Tibial nerve (tissue), 4 donors: ENCODE results near the gene ATIC. TPM values are rescaled to one million over a fixed set of nuclear protein-coding genes. Genes with fewer than 3 reads are reported as not detected.

ENCODE experiments used
- DNase-seq, 2 donors: peaks; one replicate each; pipeline ENCODE4 v3.0.0-alpha.2; 2019; ENCODE audit warnings: low spot score in 2 of 2
- H3K27ac ChIP-seq, 4 donors: fragments of 200-600 bp; sonication (generic) in 3 of 4; one replicate each; pipeline ENCODE4 v1.5.1; 2017 to 2019; ENCODE audit warnings: mild to moderate bottlenecking in 1 of 4
- H3K27me3 ChIP-seq, 2 donors: fragments of 200-600 bp; sonication (generic) in 1 of 2; one replicate each; pipeline versions ENCODE4 v1.5.1 to v1.6.0; 2017 to 2019
- H3K36me3 ChIP-seq, 3 donors: fragments of 200-600 bp; sonication (generic); one replicate each; pipeline ENCODE4 v1.5.1; 2018 to 2019
- H3K4me1 ChIP-seq, 4 donors: fragments of 200-600 bp; sonication (generic) in 3 of 4; one replicate each; pipeline ENCODE4 v1.5.1; 2017 to 2019
- H3K4me3 ChIP-seq, 4 donors: fragments of 200-600 bp; sonication (generic) in 3 of 4; one replicate each; pipeline ENCODE4 v1.5.1; 2017 to 2019; ENCODE audit warnings: mild to moderate bottlenecking in 1 of 4, moderate library complexity in 1 of 4
- H3K9me3 ChIP-seq, 4 donors: fragments of 200-600 bp; sonication (generic) in 3 of 4; one replicate each; pipeline ENCODE4 v1.5.1; 2017 to 2019
- CTCF ChIP-seq, 5 experiments: fragments of 200-600 bp in 3 of 5; fragments of 450-650 bp in 2 of 5; sonication (generic) in 3 of 5; IDR thresholded peaks; one replicate each; pipeline ENCODE4 v1.5.1; 2016 to 2019; ENCODE audit warnings: antibody characterized with exemption in 5 of 5, mild to moderate bottlenecking in 3 of 5, moderate library complexity in 2 of 5
- EP300 ChIP-seq, 2 donors: sonication (generic); formaldehyde crosslinking; IDR thresholded peaks; one replicate each; pipeline ENCODE4 v1.6.1; 2017; ENCODE audit warnings: antibody characterized with exemption in 2 of 2, mild to moderate bottlenecking in 1 of 2
- POLR2A ChIP-seq, 2 donors: fragments of 450-650 bp; IDR thresholded peaks; one replicate each; pipeline ENCODE4 v1.6.1; 2017; ENCODE audit warnings: antibody characterized with exemption in 2 of 2, mild to moderate bottlenecking in 2 of 2, moderate library complexity in 2 of 2
- WGBS, 2 donors: methylation state at CpG; one replicate each; pipeline ENCODE4 v1.1.5; 2018; 5-methylcytosine and 5-hydroxymethylcytosine counted together
- total RNA-seq, 4 donors: library from RNA; depleted of rRNA; stranded (reverse); fragments of >200 nt; gene quantifications; one replicate each; pipeline ENCODE4 v1.1.0, GENCODE V29; 2016

ATIC gene
- total RNA-seq, 4 donors from 2014 or later: 31.6 to 64.5 (median 44.9) TPM

GRCh38 chr2:215280326-215280725, 31.5 kb upstream of the ATIC start:
- H3K27ac ChIP-seq: no peak overlapping the region
- no peaks in the 10 kb centered on the region for H3K27me3 ChIP-seq
- no peak for DNase-seq
- no peak for TF ChIP-seq POLR2A (IDR thresholded peaks at IDR 0.05)
- H3K9me3 ChIP-seq: no peaks in the 10 kb centered on the region
- no peak overlapping the region for H3K4me3 ChIP-seq
- H3K4me1 ChIP-seq: no peaks in the 10 kb centered on the region
- H3K36me3 ChIP-seq: no peaks in the 10 kb centered on the region

- DNase-seq: no peak
- H3K27ac ChIP-seq: no peak overlapping the region
- H3K4me1 ChIP-seq: no peaks in the 10 kb centered on the region
- no peaks in the 10 kb centered on the region for H3K27me3 ChIP-seq
- H3K4me3 ChIP-seq: no peak overlapping the region
- H3K9me3 ChIP-seq: no peaks in the 10 kb centered on the region
- no peaks in the 10 kb centered on the region for H3K36me3 ChIP-seq
- TF ChIP-seq POLR2A (IDR thresholded peaks at IDR 0.05) (no peak), EP300 (IDR thresholded peaks at IDR 0.05) (no peak), CTCF (IDR thresholded peaks at IDR 0.05) (no peak)
- WGBS, 2 donors: 82 to 88% methylated on average over 1 of the region's 1 CpG
Observed at GRCh38 chr2:215283221-215283620, 28.6 kb upstream of the ATIC start.

- TF ChIP-seq POLR2A (IDR thresholded peaks at IDR 0.05) (no peak), EP300 (IDR thresholded peaks at IDR 0.05) (no peak), CTCF (IDR thresholded peaks at IDR 0.05) (no peak)
- Histone ChIP-seq H3K27me3 (no peaks in the 10 kb centered on the region), H3K4me3 (no peak overlapping the region), H3K4me1 (no peaks in the 10 kb centered on the region), H3K27ac (no peak overlapping the region), H3K36me3 (no peaks in the 10 kb centered on the region), H3K9me3 (no peaks in the 10 kb centered on the region)
- DNase-seq: no peak
- WGBS, 2 donors: 51 to 67% methylated on average over 2 of the region's 2 CpGs
Observed at GRCh38 chr2:215286309-215286708, 25.6 kb upstream of the ATIC start.

- H3K27ac ChIP-seq: no peak overlapping the region
- 84 to 92% methylated on average over 6 of the region's 6 CpGs for WGBS, 2 donors
- H3K4me1 ChIP-seq: no peaks in the 10 kb centered on the region
- TF ChIP-seq POLR2A (IDR thresholded peaks at IDR 0.05): no peak
- no peak for TF ChIP-seq CTCF (IDR thresholded peaks at IDR 0.05)
- TF ChIP-seq EP300 (IDR thresholded peaks at IDR 0.05): no peak
- DNase-seq: no peak
- H3K36me3 ChIP-seq: no peaks in the 10 kb centered on the region
- H3K4me3 ChIP-seq: no peak overlapping the region
- H3K9me3 ChIP-seq: no peaks in the 10 kb centered on the region
- H3K27me3 ChIP-seq: no peaks in the 10 kb centered on the region
Observed at GRCh38 chr2:215288112-215288815, 23.6 kb upstream of the ATIC start.

- no peaks in the 10 kb centered on the region for H3K36me3 ChIP-seq
- H3K27me3 ChIP-seq: no peaks in the 10 kb centered on the region
- no peak overlapping the region for H3K4me3 ChIP-seq
- DNase-seq: no peak
- TF ChIP-seq CTCF (IDR thresholded peaks at IDR 0.05) (no peak), POLR2A (IDR thresholded peaks at IDR 0.05) (no peak), EP300 (IDR thresholded peaks at IDR 0.05) (no peak)
- H3K27ac ChIP-seq: no peak overlapping the region
- WGBS, 2 donors: 88 to 96% methylated on average over 3 of the region's 3 CpGs
- H3K4me1 ChIP-seq: no peaks in the 10 kb centered on the region
- no peaks in the 10 kb centered on the region for H3K9me3 ChIP-seq
Observed at GRCh38 chr2:215290980-215291599, 20.8 kb upstream of the ATIC start.
